Endothelial cell of umbilical vein (primary cell): Measurements from ENCODE around the gene MAP3K4. TPM values are rescaled to one million over a fixed set of nuclear protein-coding genes. Genes with fewer than 3 reads are reported as not detected.

ENCODE experiments used
- BruUV-seq: library from RNA; stranded (reverse); fragments of 400-500 nt; replicated peaks from 2 replicates; lab custom pipeline; 2021; lab: Mats Ljungman, UMichigan
- CTCF ChIA-PET: fragments of 300-600, 350-600 bp; sonication (Branson Sonifier 250); formaldehyde crosslinking; loops from one replicate; lab custom pipeline; 2021; ENCODE audit warnings: antibody characterized with exemption, inconsistent platforms; lab: Charles Lee
- POLR2A ChIA-PET: fragments of 300-600, 350-600 bp; sonication (Branson Sonifier 250); formaldehyde crosslinking; loops from one replicate; lab custom pipeline; 2021; ENCODE audit warnings: antibody characterized with exemption, inconsistent platforms; lab: Charles Lee
- DNase-seq: peaks from one replicate; pipeline ENCODE4 v3.0.0-alpha.2; 2011; ENCODE audit warnings: low read depth, low spot score
- FAIRE-seq: peaks from 2 replicates; lab custom pipeline; 2011; peaks lifted over from hg19 to GRCh38; lab: Jason Lieb, UNC
- H2AFZ ChIP-seq: 2 replicates; pipeline ENCODE4 v1.6.0; 2012; ENCODE audit warnings: low read depth, low read length, control low read depth, inconsistent platforms
- H3K27ac ChIP-seq: 2 replicates; pipeline ENCODE4 v1.5.1; 2011; ENCODE audit warnings: low read depth, mild to moderate bottlenecking, control low read depth, low read length, moderate library complexity; ENCODE audit not compliant: insufficient read depth
- H3K27me3 ChIP-seq, 2 experiments: 2 replicates each; pipeline versions ENCODE4 v1.6.0 to v1.6.1; 2011; ENCODE audit warnings: low read length in 2 of 2, mixed read lengths in 1 of 2; ENCODE audit not compliant: control insufficient read depth in 2 of 2, insufficient read depth in 2 of 2
- H3K36me3 ChIP-seq, 2 experiments: 2 replicates in 1 of 2; 3 replicates in 1 of 2; pipeline ENCODE4 v1.5.1; 2011; ENCODE audit warnings: low read length in 2 of 2, mild to moderate bottlenecking in 1 of 2, moderate library complexity in 1 of 2; ENCODE audit not compliant: control insufficient read depth in 2 of 2, insufficient read depth in 2 of 2; ENCODE audit errors: extremely low read depth in 1 of 2
- H3K4me1 ChIP-seq: 3 replicates; pipeline ENCODE4 v1.5.1; 2011; ENCODE audit warnings: mild to moderate bottlenecking, low read length; ENCODE audit not compliant: control insufficient read depth, insufficient read depth; ENCODE audit errors: extremely low read depth
- H3K4me2 ChIP-seq: 2 replicates; pipeline ENCODE4 v1.6.1; 2011; ENCODE audit warnings: low read length, control low read depth, mixed read lengths; ENCODE audit not compliant: insufficient read depth
- H3K4me3 ChIP-seq, 3 experiments: fragments of 200-600 bp in 1 of 3; sonication (generic), shearing (Covaris generic) in 1 of 3; replicated peaks in 1 of 3; 2 replicates each; pipeline ENCODE4 v1.5.1; 2011 to 2016; ENCODE audit warnings: control low read depth in 3 of 3, low read length in 3 of 3, mild to moderate bottlenecking in 2 of 3, inconsistent platforms in 1 of 3, low read depth in 1 of 3, moderate library complexity in 1 of 3; ENCODE audit not compliant: insufficient read depth in 1 of 3
- H3K79me2 ChIP-seq: 2 replicates; pipeline ENCODE4 v1.6.0; 2012; ENCODE audit warnings: low read length, inconsistent platforms; ENCODE audit not compliant: control insufficient read depth, insufficient read depth
- H3K9ac ChIP-seq: replicated peaks from 2 replicates; pipeline ENCODE3; 2011; ENCODE audit warnings: low read length, control low read depth; ENCODE audit not compliant: insufficient read depth; ENCODE audit errors: extremely low read depth
- H3K9me1 ChIP-seq: replicated peaks from 3 replicates; pipeline ENCODE4 v1.6.0; 2011; ENCODE audit warnings: mild to moderate bottlenecking, low read length; ENCODE audit not compliant: control insufficient read depth, insufficient read depth; ENCODE audit errors: extremely low read depth
- H3K9me3 ChIP-seq: replicated peaks from 2 replicates; pipeline ENCODE4 v1.5.1; 2012; ENCODE audit warnings: low read length, inconsistent platforms; ENCODE audit not compliant: control insufficient read depth, insufficient read depth
- H4K20me1 ChIP-seq: replicated peaks from 2 replicates; pipeline ENCODE3; 2011; ENCODE audit warnings: mild to moderate bottlenecking, low read length; ENCODE audit not compliant: control insufficient read depth, insufficient read depth; ENCODE audit errors: extremely low read depth
- CTCF ChIP-seq, 2 donors: IDR thresholded peaks; 1 replicate in 1 of 2; 2 replicates in 1 of 2; pipeline ENCODE4 v1.5.1; 2011; ENCODE audit warnings: low read length in 2 of 2, mild to moderate bottlenecking in 2 of 2, moderate library complexity in 2 of 2, control low read depth in 1 of 2, inconsistent platforms in 1 of 2, low read depth in 1 of 2; ENCODE audit not compliant: insufficient read depth in 1 of 2; ENCODE audit errors: extremely low read depth in 1 of 2
- EZH2 ChIP-seq: IDR thresholded peaks from 2 replicates; pipeline ENCODE4 v1.6.1; 2012; ENCODE audit warnings: borderline replicate concordance, low read depth, mild to moderate bottlenecking, moderate library complexity, low read length, inconsistent platforms; ENCODE audit not compliant: severe bottlenecking
- FOS ChIP-seq: IDR thresholded peaks from 2 replicates; pipeline ENCODE4 v1.6.1; 2011; ENCODE audit warnings: mild to moderate bottlenecking, low read length, moderate library complexity, borderline replicate concordance; ENCODE audit not compliant: insufficient read depth
- GATA2 ChIP-seq: IDR thresholded peaks from 2 replicates; pipeline ENCODE4 v1.7.0; 2011; ENCODE audit warnings: low read depth, mild to moderate bottlenecking, moderate library complexity, mixed read lengths, low read length; ENCODE audit not compliant: insufficient read length, insufficient read depth
- JUN ChIP-seq: IDR thresholded peaks from 2 replicates; pipeline ENCODE4 v1.6.1; 2011; ENCODE audit warnings: borderline replicate concordance, low read depth; ENCODE audit not compliant: insufficient read length, insufficient read depth
- MAX ChIP-seq: IDR thresholded peaks from 2 replicates; pipeline ENCODE4 v1.6.1; 2011; ENCODE audit not compliant: insufficient read depth, insufficient read length
- MYC ChIP-seq: IDR thresholded peaks from one replicate; pipeline ENCODE4 v1.6.1; 2011; ENCODE audit warnings: mild to moderate bottlenecking, low read depth, low read length
- POLR2A ChIP-seq: IDR thresholded peaks from 2 replicates; pipeline ENCODE4 v1.6.1; 2012; ENCODE audit warnings: low read depth, mild to moderate bottlenecking, control low read depth, low read length
- POLR2AphosphoS5 ChIP-seq: IDR thresholded peaks from 2 replicates; pipeline ENCODE4 v1.6.1; 2012; ENCODE audit warnings: low read depth, mild to moderate bottlenecking, control low read depth, low read length, moderate library complexity; ENCODE audit not compliant: insufficient read depth
- dilution Hi-C: fragments of 300-500 bp; cut with MboI; formaldehyde crosslinking; loops from one replicate; pipeline ENCODE4 v1.15.0; 2019; ENCODE audit warnings: low sequenced_read_pairs; ENCODE audit not compliant: extremely low pct_ligation_motif_present
- intact Hi-C: fragments of 100-400 bp; cut with micrococcal nuclease; formaldehyde crosslinking; loops from one replicate; pipeline ENCODE4 v1.10.0; 2022
- polyA plus RNA-seq, 4 experiments: library from polyadenylated mRNA; depleted of rRNA in 3 of 4; stranded (reverse) in 3 of 4; unstranded in 1 of 4; fragments of >200 nt; gene quantifications; 2 replicates each; pipeline versions ENCODE4 v1.2.1 to v1.2.3, GENCODE V29; 2011 to 2012; ENCODE audit warnings: missing spikeins in 1 of 4
- total RNA-seq: library from RNA; stranded (reverse); gene quantifications from 2 replicates; pipeline ENCODE4 v1.2.3, GENCODE V29; 2021

Gene MAP3K4
- total and polyA plus RNA-seq, 2 donors (not counting 3 experiments of a cell fraction or from before 2014, with no cell fraction given), result 10.8 to 42.3 TPM

- intact Hi-C loops, result no loop called here
- CTCF ChIA-PET, result interaction anchor here (0.5 to 1.3 kb wide), 3 partner anchors 266 to 1238 kb away, joined by 3 to 4 read pairs (median 3); no protein-coding TSS in a partner anchor
- Histone ChIP-seq H3K9ac (no peak overlapping the region), H4K20me1 (no peaks in the 10 kb centered on the region), H3K27ac (no peak overlapping the region), H2AFZ (no peak overlapping the region), H3K27me3 (no peaks in the 10 kb centered on the region), H3K79me2 (no peaks in the 10 kb centered on the region), H3K4me3 (no peak overlapping the region), H3K9me1 (no peaks in the 10 kb centered on the region), H3K36me3 (peaks cover 11 to 12% of the 10 kb centered on the region in 2 experiments), H3K9me3 (no peaks in the 10 kb centered on the region), H3K4me2 (no peak overlapping the region), H3K4me1 (no peaks in the 10 kb centered on the region)
- POLR2A ChIA-PET, result no interaction called here
- DNase-seq, result no peak
- BruUV-seq, result no TSS peak
- dilution Hi-C loops, result no loop called here
- TF ChIP-seq MAX (no peak), POLR2A (no peak), FOS (no peak), CTCF (IDR thresholded peaks at IDR 0.05; ENCODE audit: extremely low read depth in 1 of 2, insufficient read depth in 1 of 2, low read depth in 1 of 2, low read length in 2 of 2) (no peak), JUN (no peak), GATA2 (no peak), POLR2AphosphoS5 (no peak), EZH2 (no peak), MYC (no peak)
- no peak for FAIRE-seq
Observed at GRCh38 chr6:161104966-161105365, 113.4 kb downstream of the MAP3K4 start.
